Measurements from ENCODE around the gene SIPA1L3. TPM values are rescaled to one million over a fixed set of nuclear protein-coding genes. Genes with fewer than 3 reads are reported as not detected.

SIPA1L3 gene
- total and polyA plus RNA-seq, 2 donors from 2014 or later: 5.8 to 61.7 TPM

- H3K27me3 ChIP-seq (ENCODE audit: control insufficient read depth, insufficient read depth, low read length): no peaks in the 10 kb centered on the region
- H3K4me1 ChIP-seq (ENCODE audit: control insufficient read depth in 2 of 3, insufficient read depth in 2 of 3, low read depth in 1 of 3, low read length in 3 of 3): peaks cover 0 to 3% (median 2%) of the 10 kb centered on the region in 3 donors
- no peaks in the 10 kb centered on the region for H3K9me3 ChIP-seq (ENCODE audit: control insufficient read depth in 2 of 3, insufficient read depth in 1 of 3, low read length in 3 of 3)
- no peak overlapping the region for H3K27ac ChIP-seq (ENCODE audit: low read depth in 2 of 2, low read length in 2 of 2)
- no peaks in the 10 kb centered on the region for H3K36me3 ChIP-seq (ENCODE audit: control insufficient read depth in 2 of 3, insufficient read depth in 3 of 3, low read length in 3 of 3)
- no peak overlapping the region for H3K9ac ChIP-seq (ENCODE audit: low read length in 3 of 3)
- no peak for DNase-seq
- FAIRE-seq: no peak
- no peak for TF ChIP-seq CTCF (IDR thresholded peaks at IDR 0.05; ENCODE audit: borderline replicate concordance, extremely low read depth, insufficient read depth)
- intact Hi-C loops (cut with DNase I): no loop called here
- no peak overlapping the region for H3K4me3 ChIP-seq (ENCODE audit: low read length in 3 of 3)
These were observed 149.6 kb downstream of the SIPA1L3 start for GRCh38 chr19:38056646-38057045.

- H3K9ac ChIP-seq (ENCODE audit: low read length in 3 of 3): no peak overlapping the region
- peaks cover 0 to 3% (median 2%) of the 10 kb centered on the region in 3 donors for H3K4me1 ChIP-seq (ENCODE audit: control insufficient read depth in 2 of 3, insufficient read depth in 2 of 3, low read depth in 1 of 3, low read length in 3 of 3)
- no peak overlapping the region for H3K4me3 ChIP-seq (ENCODE audit: low read length in 3 of 3)
- FAIRE-seq: no peak
- intact Hi-C loops (cut with DNase I): no loop called here
- H3K36me3 ChIP-seq (ENCODE audit: control insufficient read depth in 2 of 3, insufficient read depth in 3 of 3, low read length in 3 of 3): no peaks in the 10 kb centered on the region
- H3K27me3 ChIP-seq (ENCODE audit: control insufficient read depth, insufficient read depth, low read length): no peaks in the 10 kb centered on the region
- peak overlapping the region; percentile 36 to 72 for H3K27ac ChIP-seq (ENCODE audit: low read depth in 2 of 2, low read length in 2 of 2)
- peak in 4 of 5 donors; percentile 70 to 82 (median 78) for DNase-seq
- no peak for TF ChIP-seq CTCF (IDR thresholded peaks at IDR 0.05; ENCODE audit: borderline replicate concordance, extremely low read depth, insufficient read depth)
- no peaks in the 10 kb centered on the region for H3K9me3 ChIP-seq (ENCODE audit: control insufficient read depth in 2 of 3, insufficient read depth in 1 of 3, low read length in 3 of 3)
These were observed 151.1 kb downstream of the SIPA1L3 start for GRCh38 chr19:38057959-38058690.

GRCh38 chr19:38059897-38060296 is 152.9 kb downstream of the SIPA1L3 start:
- FAIRE-seq (no peak), DNase-seq (no peak)
- Histone ChIP-seq H3K9ac (ENCODE audit: low read length in 3 of 3) (no peak overlapping the region), H3K36me3 (ENCODE audit: control insufficient read depth in 2 of 3, insufficient read depth in 3 of 3, low read length in 3 of 3) (no peaks in the 10 kb centered on the region), H3K4me3 (ENCODE audit: low read length in 3 of 3) (no peak overlapping the region), H3K9me3 (ENCODE audit: control insufficient read depth in 2 of 3, insufficient read depth in 1 of 3, low read length in 3 of 3) (no peaks in the 10 kb centered on the region), H3K27ac (ENCODE audit: low read depth in 2 of 2, low read length in 2 of 2) (no peak overlapping the region), H3K4me1 (ENCODE audit: control insufficient read depth in 2 of 3, insufficient read depth in 2 of 3, low read depth in 1 of 3, low read length in 3 of 3) (peaks cover 0 to 3% (median under 1%) of the 10 kb centered on the region in 3 donors), H3K27me3 (ENCODE audit: control insufficient read depth, insufficient read depth, low read length) (no peaks in the 10 kb centered on the region)
- intact Hi-C loops (cut with DNase I): no loop called here
- no peak for TF ChIP-seq CTCF (IDR thresholded peaks at IDR 0.05; ENCODE audit: borderline replicate concordance, extremely low read depth, insufficient read depth)
